Breast epithelium (tissue), 3 donors: Measurements from ENCODE around the gene KCNH1.

Source experiments
- POLR2A ChIP-seq: fragments of 450-650 bp; IDR thresholded peaks from one replicate; pipeline ENCODE4 v1.6.1; 2016; ENCODE audit warnings: antibody characterized with exemption, mild to moderate bottlenecking, moderate library complexity
- TF ChIP-seq, protein P1 (sequence below), 3 donors: fragments of 450-650 bp; IDR thresholded peaks; one replicate each; pipeline ENCODE4 v1.5.1; 2016 to 2017; ENCODE audit warnings: antibody characterized with exemption in 3 of 3, mild to moderate bottlenecking in 3 of 3, moderate library complexity in 3 of 3

DNA sequence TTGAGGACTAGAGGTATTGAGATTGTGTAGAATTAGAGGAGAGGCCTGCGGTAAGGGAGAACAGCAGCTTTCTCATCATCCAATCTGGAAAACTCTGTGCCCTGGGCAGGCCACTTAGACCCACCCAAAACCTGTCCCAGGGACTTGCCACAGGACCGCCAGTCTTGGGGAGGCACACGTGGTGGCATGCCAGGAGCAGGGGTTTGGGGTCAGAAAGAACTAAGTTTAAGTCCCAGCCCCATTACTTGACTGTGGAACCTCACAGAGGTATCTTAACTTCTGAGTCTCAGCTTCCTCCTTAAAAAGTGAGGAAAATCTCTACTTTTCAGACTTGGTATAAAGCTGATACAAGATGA lies 448.7 kb downstream of the KCNH1 start:
- TF ChIP-seq, protein P1, sequence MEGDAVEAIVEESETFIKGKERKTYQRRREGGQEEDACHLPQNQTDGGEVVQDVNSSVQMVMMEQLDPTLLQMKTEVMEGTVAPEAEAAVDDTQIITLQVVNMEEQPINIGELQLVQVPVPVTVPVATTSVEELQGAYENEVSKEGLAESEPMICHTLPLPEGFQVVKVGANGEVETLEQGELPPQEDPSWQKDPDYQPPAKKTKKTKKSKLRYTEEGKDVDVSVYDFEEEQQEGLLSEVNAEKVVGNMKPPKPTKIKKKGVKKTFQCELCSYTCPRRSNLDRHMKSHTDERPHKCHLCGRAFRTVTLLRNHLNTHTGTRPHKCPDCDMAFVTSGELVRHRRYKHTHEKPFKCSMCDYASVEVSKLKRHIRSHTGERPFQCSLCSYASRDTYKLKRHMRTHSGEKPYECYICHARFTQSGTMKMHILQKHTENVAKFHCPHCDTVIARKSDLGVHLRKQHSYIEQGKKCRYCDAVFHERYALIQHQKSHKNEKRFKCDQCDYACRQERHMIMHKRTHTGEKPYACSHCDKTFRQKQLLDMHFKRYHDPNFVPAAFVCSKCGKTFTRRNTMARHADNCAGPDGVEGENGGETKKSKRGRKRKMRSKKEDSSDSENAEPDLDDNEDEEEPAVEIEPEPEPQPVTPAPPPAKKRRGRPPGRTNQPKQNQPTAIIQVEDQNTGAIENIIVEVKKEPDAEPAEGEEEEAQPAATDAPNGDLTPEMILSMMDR (IDR thresholded peaks at IDR 0.05), result no peak
- TF ChIP-seq POLR2A, result no peak
